Activated CD4-positive, CD25-positive, alpha-beta regulatory T cell treated with anti-CD3 and anti-CD28 coated beads, Interleukin-2, amount 50 U/mL, for 24 hours (primary cell): ENCODE data around the gene CYP26B1.
"Not testable (repeated sequence)": the region's sequence is repeated elsewhere in the genome, so short reads cannot be mapped to it uniquely, and the experiment has no call there.

Experiments used
- ATAC-seq, 2 donors: fragments of 150-1000 bp; cut with Tn5 transposase; one replicate each; pipeline ENCODE4 v1.10.0; 2021; ENCODE audit warnings: mild to moderate bottlenecking in 1 of 2, moderate library complexity in 1 of 2

The CYP26B1 gene

DNA sequence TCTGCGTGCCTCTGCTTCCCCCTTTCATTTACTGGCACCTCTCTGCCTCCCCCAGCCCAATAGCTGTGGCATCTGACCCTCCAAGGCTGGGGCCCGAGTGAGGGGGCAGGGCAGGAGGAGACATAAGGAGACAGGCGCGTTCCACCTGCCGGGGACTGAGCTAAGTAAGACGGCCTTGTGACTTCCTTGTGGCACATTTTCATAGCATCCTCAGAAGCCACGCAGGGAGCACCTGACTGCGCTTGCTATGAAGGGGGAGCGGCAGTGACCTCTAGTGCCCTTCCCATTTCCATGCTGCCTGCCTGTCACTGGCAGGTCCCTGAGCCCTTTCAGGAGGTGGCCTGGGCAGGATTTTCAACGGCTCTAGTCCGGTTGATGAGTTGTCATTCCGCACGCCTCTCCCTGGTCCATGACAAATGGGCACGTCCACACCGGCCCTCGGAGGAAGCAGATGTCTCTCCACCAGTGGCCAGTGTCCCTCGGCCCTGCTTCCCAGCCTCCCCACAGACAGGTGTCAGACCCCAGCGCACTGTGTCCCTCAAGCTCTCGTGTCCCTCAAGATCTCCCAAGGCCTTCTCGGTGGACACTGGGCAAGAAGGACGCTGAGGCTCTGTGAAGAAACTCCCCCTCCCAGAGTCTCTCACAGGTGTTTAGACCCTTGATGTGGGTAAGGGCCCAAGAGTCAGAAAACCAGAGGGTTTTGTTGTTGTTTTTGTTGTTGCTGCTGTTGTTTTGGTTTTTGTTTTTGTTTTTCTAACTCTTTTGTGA is 42.7 kb downstream of the CYP26B1 start:
- ATAC-seq = no peak

GRCh38 chr2:72103690-72104089 is 44.0 kb downstream of the CYP26B1 start:
- ATAC-seq = no peak

GRCh38 chr2:72103161-72103560 is 44.5 kb downstream of the CYP26B1 start:
- no peak for ATAC-seq

- no peak for ATAC-seq
Measured at GRCh38 chr2:72098935-72099334, 48.7 kb downstream of the CYP26B1 start.

GRCh38 chr2:72097276-72097675 is 50.4 kb downstream of the CYP26B1 start:
- ATAC-seq = no peak

- ATAC-seq = no peak
Measured at GRCh38 chr2:72096181-72096580, 51.5 kb downstream of the CYP26B1 start.

- ATAC-seq = no peak
Measured at GRCh38 chr2:72095364-72095763, 52.3 kb downstream of the CYP26B1 start.

- no peak for ATAC-seq
Measured at GRCh38 chr2:72094701-72095100, 53.0 kb downstream of the CYP26B1 start.

DNA sequence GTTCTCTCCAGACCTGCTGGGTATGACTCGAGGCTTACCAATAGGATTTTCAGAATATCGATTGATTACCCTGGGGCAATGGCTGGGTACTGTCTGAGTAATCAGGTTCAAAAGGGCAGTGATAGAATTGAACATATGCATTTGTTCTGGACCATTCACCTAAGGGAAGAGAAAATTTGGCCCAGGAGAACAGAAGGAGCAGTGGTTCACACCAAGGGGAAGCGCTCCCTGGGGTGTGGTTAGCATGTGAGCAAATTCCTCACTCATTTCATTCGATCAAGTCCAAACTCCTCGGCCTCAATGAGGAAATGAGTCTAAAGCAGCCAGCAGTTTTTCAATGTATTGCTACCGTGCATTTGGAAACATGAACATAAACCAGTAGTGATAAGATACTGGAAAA is 55.6 kb downstream of the CYP26B1 start:
- no peak for ATAC-seq

- no peak for ATAC-seq
Measured at GRCh38 chr2:72090781-72091482, 56.7 kb downstream of the CYP26B1 start.

- no peak for ATAC-seq
Measured at GRCh38 chr2:72090271-72090720, 57.4 kb downstream of the CYP26B1 start.

- no peak for ATAC-seq
Measured at GRCh38 chr2:72089537-72089936, 58.1 kb downstream of the CYP26B1 start.

GRCh38 chr2:72089028-72089427 is 58.6 kb downstream of the CYP26B1 start:
- no peak for ATAC-seq

DNA sequence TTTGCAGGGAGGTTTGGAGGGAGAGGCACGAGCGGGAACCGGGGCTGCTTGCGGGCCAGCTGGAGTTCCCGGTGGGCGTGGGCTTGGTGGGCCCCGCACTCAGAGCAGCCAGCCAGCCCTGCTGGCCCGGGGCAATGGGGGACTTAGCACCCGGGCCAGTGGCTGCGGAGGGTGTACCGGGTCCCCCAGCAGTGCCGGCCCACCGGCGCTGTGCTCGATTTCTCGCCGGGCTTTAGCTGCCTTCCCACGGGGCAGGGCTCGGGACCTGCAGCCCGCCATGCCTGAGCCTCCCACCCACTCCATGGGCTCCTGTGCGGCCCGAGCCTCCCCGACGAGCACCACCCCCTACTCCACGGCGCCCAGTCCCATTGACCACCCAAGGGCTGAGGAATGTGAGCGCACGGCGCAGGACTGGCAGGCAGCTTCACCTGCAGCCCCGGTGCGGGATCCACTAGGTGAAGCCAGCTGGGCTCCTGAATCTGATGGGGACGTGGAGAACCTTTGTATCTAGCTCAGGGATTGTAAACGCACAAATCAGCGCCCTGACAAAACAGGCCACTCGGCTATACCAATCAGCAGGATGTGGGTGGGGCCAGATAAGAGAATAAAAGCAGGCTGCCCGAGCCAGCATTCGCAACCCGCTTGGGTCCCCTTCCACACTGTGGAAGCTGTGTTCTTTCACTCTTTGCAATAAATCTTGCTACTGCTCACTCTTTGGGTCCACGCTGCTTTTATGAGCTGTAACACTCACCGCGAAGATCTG is 60.6 kb downstream of the CYP26B1 start:
- ATAC-seq = not testable (repeated sequence)

DNA sequence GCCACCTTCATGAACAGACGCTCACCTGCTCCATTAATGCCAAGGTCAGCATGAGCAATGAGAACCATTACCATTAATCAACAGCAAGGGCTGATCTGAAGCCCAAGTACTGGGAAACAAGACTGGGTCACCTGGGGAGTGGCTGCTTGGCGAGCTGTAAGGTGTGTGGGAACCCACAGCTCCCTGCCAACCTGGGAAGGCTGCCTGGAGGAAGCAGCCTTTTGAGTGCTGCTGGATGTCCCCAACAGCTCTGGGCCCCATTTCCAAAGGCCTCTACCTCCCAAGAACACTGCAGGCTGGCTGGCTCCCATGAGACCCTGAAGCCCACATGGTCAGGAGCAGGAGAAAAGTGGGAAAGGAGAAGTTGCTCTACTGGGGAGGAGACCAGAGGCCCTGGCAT is 62.1 kb downstream of the CYP26B1 start:
- no peak for ATAC-seq

- no peak for ATAC-seq
Measured at GRCh38 chr2:72085036-72085435, 62.6 kb downstream of the CYP26B1 start.

- ATAC-seq = no peak
Measured at GRCh38 chr2:72084584-72084976, 63.1 kb downstream of the CYP26B1 start.

DNA sequence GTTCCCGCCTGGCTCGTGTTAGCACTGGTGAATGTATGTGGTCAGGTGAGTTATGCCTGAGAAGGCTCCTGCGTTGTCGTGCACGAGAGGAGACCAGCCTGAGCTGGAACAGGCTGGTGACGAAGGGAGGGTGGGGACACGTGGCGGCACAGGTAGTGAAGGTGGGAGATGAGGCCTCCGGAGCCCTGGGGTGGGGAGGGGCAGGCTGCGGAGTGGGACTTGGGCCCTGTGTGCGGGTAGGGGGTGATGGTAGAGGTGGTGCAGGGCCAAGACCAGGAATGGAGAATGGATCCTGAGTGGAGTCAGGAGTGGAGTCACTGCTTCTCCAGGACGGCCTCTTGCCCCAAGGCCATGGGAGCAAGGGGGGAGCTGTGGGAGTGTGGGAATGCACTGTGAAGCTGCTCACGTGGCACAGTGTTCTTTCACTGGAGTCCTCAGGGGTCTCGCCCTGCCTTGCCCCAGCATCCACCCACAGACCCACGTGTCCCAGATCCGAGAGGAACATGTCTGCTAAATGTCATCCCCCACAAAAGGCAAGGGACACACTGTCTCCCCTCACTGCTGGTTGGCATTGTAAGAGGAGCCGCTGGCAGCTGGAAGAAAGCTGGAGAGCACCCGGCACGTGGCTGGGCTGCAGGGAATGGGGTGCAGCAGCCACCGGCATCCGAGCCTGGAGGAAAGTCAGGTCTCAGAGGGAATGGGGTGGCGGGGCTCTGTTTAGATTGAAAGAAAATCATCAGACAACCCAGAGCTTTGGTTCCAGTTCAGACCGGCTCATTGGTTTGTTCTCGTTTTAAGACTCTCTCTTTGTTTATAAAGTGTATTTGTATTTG is 63.7 kb downstream of the CYP26B1 start:
- no peak for ATAC-seq

DNA sequence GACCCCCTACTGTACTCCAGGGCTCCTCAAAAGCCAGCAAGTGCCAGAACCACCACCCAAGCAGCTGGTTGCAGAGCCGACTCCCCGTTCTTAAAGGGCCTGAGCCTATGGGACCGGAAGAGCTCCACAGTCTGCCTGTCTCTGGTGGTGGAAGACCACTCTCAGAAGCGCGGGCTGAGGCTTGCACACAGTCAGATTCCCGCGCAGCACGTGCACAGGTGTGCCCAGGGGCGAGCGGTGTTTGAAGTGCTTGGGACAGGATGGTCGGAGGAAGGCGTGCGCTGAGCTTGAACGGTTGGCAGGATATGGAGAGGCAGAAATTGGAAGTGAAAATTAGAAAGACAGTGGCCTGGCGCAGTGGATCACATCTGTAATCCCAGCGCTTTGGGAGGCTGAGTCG is 64.8 kb downstream of the CYP26B1 start:
- no peak for ATAC-seq

DNA sequence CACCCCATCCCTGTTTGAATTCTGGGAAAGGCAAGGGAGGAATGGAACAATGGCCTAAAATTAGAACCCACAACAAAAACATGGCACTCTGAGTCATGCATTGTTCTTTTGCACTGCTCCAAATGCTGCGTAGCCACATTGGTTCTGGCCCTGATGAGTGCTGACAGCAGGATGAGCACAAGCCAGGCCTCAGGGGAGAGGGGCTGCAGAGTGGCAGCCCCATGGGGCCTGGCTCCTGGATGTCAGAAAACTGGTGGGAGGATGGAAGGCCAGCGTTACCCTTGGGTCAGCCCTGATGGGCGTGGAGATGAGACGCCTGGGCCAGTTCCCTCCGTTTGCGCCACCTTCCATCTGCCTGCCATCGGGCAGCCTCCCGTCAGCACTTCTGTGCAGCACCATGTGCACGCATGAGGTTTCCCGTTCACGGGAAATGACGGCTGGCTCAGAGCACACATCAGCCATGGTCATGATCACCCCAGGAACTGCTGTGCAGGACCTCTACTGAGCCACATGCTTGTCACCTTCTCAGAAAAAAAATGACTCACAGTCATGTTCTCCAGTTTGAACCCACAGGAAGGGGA is 65.6 kb downstream of the CYP26B1 start:
- no peak for ATAC-seq

DNA sequence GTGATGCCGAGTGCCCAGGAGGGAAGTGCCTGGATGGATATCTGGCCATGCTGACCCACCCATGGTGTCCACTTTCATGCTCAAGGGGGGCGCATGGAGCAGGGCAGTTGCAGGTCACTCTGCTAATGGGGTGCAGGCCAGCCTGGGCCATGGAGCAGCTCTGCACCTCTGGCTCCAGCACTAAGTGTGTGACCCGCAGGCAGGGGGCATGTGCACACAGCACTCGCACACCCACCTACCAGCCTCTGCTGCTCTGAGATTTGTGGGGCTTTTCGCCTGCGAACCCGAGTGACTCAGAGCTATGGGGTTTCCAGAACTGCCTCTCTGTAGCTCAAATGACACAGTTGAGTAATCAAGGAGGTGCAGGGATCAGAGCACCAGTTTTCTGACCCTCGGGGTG is 66.2 kb downstream of the CYP26B1 start:
- no peak for ATAC-seq
